Ishikawa (cell line): ENCODE measurements around the gene RRAD.

Source experiments
- CREB1 ChIP-seq: IDR thresholded peaks from 2 replicates; pipeline ENCODE4 v1.6.1; 2012; ENCODE audit warnings: low read depth
- EGR1 ChIP-seq: IDR thresholded peaks from 2 replicates; pipeline ENCODE4 v1.6.1; 2012
- EP300 ChIP-seq: IDR thresholded peaks from 2 replicates; pipeline ENCODE4 v1.6.1; 2012; ENCODE audit warnings: borderline replicate concordance
- FOXM1 ChIP-seq: IDR thresholded peaks from 2 replicates; pipeline ENCODE4 v1.6.1; 2012; ENCODE audit warnings: low read depth, borderline replicate concordance
- NFIC ChIP-seq: IDR thresholded peaks from 2 replicates; pipeline ENCODE4 v1.6.1; 2012
- RAD21 ChIP-seq: IDR thresholded peaks from 2 replicates; pipeline ENCODE4 v1.6.1; 2012; ENCODE audit warnings: low read depth
- TAF1 ChIP-seq: IDR thresholded peaks from 2 replicates; pipeline ENCODE4 v1.6.1; 2012; ENCODE audit warnings: low read depth, mild to moderate bottlenecking
- TCF12 ChIP-seq: IDR thresholded peaks from 2 replicates; pipeline ENCODE4 v1.6.1; 2012; ENCODE audit warnings: low read depth
- TEAD4 ChIP-seq: IDR thresholded peaks from 2 replicates; pipeline ENCODE4 v1.6.1; 2012
- YY1 ChIP-seq: IDR thresholded peaks from 2 replicates; pipeline ENCODE4 v1.6.1; 2012; ENCODE audit warnings: low read depth
- TF ChIP-seq, protein P1 (sequence below): IDR thresholded peaks from 2 replicates; pipeline ENCODE4 v1.6.1; 2012; ENCODE audit warnings: low read depth, mild to moderate bottlenecking
- TF ChIP-seq, protein P2 (sequence below): IDR thresholded peaks from 2 replicates; pipeline ENCODE4 v1.6.1; 2012
- TF ChIP-seq, protein P3 (sequence below): IDR thresholded peaks from 2 replicates; pipeline ENCODE4 v1.6.1; 2012

DNA sequence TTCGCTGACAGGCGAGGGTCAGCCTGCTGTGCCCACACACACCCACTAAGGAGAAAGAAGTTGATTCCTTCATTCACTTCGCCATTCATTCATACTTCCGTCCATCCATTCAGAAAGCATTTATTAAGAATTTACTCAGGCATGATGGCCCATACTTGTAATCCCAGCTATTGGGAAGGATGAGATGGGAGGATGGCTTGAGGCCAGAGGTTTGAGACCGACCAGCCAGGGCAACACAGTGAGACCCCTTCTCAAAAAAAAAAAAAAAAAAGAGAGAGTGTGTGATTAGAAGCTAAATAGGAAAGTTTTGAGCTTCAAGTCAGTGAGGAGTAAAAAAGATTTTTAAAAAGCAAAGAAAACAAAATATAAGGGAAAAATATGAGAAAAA is 18.7 kb upstream of the RRAD start:
- TF ChIP-seq EP300 (no peak), TAF1 (no peak), TCF12 (no peak), RAD21 (no peak), CREB1 (no peak), EGR1 (no peak), YY1 (no peak), NFIC (no peak), TEAD4 (no peak), FOXM1 (no peak)
- TF ChIP-seq, protein P1, sequence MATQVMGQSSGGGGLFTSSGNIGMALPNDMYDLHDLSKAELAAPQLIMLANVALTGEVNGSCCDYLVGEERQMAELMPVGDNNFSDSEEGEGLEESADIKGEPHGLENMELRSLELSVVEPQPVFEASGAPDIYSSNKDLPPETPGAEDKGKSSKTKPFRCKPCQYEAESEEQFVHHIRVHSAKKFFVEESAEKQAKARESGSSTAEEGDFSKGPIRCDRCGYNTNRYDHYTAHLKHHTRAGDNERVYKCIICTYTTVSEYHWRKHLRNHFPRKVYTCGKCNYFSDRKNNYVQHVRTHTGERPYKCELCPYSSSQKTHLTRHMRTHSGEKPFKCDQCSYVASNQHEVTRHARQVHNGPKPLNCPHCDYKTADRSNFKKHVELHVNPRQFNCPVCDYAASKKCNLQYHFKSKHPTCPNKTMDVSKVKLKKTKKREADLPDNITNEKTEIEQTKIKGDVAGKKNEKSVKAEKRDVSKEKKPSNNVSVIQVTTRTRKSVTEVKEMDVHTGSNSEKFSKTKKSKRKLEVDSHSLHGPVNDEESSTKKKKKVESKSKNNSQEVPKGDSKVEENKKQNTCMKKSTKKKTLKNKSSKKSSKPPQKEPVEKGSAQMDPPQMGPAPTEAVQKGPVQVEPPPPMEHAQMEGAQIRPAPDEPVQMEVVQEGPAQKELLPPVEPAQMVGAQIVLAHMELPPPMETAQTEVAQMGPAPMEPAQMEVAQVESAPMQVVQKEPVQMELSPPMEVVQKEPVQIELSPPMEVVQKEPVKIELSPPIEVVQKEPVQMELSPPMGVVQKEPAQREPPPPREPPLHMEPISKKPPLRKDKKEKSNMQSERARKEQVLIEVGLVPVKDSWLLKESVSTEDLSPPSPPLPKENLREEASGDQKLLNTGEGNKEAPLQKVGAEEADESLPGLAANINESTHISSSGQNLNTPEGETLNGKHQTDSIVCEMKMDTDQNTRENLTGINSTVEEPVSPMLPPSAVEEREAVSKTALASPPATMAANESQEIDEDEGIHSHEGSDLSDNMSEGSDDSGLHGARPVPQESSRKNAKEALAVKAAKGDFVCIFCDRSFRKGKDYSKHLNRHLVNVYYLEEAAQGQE, result no peak
- TF ChIP-seq, protein P2, sequence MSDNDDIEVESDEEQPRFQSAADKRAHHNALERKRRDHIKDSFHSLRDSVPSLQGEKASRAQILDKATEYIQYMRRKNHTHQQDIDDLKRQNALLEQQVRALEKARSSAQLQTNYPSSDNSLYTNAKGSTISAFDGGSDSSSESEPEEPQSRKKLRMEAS, result no peak
- TF ChIP-seq, protein P3, sequence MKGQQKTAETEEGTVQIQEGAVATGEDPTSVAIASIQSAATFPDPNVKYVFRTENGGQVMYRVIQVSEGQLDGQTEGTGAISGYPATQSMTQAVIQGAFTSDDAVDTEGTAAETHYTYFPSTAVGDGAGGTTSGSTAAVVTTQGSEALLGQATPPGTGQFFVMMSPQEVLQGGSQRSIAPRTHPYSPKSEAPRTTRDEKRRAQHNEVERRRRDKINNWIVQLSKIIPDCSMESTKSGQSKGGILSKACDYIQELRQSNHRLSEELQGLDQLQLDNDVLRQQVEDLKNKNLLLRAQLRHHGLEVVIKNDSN, result no peak
